ENCODE data around the gene TMEM209.
"Not testable (repeated sequence)": the region's sequence is repeated elsewhere in the genome, so short reads cannot be mapped to it uniquely, and the experiment has no call there.

TMEM209 gene

DNA sequence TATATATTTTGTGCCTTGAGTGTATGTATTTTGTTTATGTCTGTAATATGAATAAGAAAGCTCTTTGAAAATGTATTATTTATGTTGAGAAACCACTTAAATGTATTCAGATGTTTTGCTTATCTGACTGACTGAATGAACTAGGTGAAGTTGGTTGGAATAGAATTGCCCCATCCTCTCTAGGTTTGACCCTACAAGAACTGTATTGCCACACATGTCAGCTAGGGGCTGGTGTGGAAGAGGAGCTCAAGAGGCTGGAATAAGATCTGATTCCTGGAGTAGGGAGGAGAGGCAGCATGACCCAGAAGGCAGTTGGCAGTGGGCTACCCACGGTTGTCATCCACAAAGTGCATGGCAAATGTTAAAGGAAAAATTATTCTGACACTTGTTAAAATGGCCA, 11.5 kb upstream of the TMEM209 start:
- no peak for DNase-seq

DNA sequence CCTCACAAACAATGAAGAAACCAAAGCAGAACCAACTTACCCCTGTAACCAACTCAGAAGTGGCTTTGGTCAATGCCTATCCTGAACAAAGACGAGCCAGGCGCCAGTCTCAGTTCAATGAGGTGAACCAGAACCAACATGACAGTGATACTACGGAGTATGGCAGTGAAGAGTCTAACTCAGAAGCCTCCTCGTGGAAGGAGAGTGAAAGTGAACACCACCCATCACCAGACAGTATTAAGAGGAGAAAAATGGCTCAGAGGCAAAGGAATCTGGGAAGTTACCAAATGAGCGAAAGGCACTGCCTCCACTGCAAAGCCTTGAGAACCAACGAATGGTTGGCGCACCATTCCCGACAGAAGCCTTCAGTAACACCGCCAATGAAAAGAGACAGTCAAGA, 10.8 kb upstream of the TMEM209 start:
- DNase-seq = no peak

DNA sequence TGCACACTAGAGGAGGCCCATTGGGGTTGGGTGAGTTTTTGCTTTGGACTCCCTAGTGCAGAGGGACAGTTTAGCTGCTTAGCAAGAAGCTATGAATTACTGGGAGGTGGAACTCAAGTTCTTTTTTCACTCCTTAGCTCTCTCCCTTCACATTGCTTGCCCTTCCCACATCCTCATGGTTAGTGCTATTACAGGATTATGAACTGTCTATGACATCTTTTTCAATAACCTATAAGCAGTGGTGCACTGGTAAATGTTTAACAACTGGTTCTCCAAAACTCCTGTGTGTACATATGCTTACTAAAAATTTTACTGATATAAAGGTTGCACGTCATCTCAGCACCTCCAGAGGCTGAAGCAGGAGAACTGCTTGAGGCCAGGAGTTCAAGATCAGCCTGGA, 8.6 kb upstream of the TMEM209 start:
- no peak for DNase-seq

DNA sequence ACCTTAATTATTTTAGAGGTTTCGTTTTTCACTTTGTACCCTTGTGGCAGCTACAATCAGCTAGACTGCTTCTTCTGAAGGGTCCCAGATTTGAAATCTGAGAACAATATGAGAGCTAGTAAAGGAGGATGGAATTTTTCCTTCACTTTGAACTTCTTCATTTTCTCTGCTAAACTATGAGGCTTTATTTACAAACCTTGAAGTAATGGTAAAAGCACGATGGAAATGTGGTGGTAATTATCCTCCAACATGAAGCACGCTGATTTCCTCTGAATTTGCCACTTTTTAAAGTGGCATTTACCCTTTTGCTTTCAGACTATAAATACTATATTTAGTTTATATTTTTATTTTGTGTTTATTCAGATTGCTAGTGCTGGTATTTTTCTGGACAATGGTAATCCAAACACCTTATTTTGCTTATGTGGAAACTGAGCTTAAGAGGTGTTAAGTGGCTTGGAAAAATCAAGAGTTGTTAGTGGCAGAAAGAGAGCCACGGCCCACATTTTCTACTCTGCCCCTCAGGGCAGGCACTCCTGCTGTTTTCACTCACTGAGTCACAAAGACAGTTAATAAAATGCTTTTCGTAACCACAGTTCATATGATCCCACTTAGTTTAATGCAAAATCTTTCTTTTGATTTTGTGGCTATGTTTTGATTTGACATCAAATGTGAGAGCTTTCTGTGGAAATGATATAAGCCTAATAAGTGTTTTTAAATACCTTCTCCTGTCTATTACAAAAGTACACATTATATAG, 5.2 kb upstream of the TMEM209 start:
- no peak for DNase-seq

DNA sequence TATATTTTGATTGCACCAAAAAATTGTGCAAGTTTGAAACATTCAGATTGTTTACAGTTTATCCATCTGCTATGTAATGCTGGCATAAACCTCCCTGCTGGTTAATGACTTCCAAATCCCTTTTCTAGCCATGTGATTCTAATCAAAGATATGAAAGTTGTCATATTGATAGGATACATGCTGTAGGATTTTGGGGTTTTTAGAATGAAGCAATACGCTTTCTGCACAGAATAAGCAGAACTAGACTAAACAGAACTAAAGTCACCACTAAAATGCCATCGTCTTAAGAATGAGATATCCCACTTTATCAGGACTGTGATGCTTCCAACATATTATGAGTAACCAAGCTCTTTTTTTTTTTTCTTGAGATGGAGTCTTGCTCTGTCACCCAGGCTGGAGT, 3.3 kb upstream of the TMEM209 start:
- no peak for DNase-seq

DNA sequence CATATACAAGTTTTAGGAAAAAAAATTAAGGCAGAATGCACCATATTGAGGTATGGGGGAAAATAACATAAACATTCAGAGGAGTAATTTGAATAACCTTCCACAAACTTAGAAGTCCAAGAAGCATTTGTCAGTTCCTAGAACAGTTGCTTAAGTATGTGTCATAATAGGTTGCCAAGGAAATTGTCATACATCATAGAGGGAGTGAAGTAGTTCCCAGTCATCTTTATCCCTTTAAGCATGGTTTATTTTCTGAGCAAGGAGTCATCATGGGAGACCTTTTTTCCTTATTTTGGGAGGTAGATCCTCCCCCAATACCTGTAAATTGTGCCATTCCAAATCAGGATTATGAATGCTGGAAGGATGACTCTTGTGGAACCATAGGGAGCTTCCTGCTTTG, 2.4 kb upstream of the TMEM209 start, which contains the start of gene SSMEM1:
Gene SSMEM1 (plus strand): TSS at position 219 of the 400 bp plus-strand sequence. CDS start 51 bp downstream, at position 270.
- no peak for DNase-seq

DNA sequence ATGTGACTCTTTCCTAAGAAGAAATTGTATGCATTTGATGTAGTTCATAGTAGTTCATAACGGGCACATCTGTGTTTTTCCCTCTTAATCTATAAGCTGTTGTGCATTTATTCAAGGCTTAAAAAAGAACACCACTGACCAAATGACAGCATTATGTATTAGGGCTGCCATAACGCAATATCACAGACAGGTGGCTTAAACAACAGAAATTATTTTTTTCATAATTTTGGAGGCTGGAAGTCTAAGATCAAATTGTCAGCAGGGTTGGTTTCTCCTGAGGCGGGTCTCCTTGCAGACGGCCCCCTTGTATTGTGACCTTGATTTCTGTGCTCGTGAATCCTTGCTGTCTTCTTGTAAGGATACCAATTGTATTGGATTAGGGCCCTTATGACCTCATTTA, 1.8 kb upstream of the TMEM209 start:
- DNase-seq = no peak

DNA sequence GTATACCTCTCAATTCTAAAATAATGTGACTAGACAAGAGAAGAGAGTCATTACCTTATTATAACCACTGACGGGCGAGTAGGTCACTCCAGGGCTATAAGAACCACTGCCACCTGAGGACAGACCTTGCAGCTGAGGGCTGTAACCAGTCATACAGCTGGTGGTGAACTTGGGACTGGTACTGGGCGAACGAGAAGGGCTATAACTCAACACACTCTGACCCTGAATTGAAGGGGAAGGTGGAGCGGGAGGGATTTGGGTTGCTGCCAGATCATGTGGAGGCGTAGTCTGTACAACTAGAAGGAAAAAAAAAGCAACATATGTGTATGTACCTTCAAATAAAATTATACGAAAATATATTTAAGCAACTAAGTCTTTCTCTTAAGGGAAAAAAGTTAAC, 3.4 kb downstream of the TMEM209 start:
- DNase-seq = no peak

DNA sequence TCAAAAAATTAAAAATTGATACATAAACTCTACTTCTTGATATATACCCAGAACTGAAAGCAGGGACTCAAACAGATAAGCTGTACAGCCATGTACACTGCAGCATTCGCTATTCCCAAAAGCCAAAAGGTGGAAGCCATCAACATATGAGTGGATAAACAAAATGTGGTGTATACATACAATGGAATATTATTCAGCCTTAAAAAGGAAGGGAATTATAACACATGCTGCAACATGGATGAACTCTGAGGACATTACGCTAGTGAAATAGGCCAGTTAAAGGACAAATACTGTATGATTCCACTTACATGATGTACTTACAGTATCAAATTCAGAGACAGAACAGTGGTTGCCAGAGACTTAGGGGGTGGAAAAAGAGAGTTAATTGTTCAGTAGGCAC, 8.1 kb downstream of the TMEM209 start:
- DNase-seq = no peak

DNA sequence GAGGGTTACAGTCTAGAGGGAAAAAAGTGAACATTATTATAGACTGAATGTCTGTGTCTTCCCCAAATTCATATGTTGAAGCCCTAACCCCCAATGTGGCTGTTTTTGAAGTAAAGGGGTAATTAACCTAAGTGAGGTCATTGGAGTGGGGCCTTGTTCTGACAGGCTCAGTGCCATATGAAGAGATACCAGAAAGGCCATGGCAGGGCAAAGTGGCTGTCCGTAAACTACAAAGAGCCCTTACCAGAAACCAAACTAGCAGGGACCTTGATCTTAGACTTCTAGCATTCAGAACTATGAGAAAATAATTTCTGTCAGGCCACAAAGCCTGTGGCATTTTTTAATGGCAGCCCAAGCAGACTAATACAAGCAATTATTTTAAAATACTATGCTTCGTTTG, 8.7 kb downstream of the TMEM209 start:
- no peak for DNase-seq

DNA sequence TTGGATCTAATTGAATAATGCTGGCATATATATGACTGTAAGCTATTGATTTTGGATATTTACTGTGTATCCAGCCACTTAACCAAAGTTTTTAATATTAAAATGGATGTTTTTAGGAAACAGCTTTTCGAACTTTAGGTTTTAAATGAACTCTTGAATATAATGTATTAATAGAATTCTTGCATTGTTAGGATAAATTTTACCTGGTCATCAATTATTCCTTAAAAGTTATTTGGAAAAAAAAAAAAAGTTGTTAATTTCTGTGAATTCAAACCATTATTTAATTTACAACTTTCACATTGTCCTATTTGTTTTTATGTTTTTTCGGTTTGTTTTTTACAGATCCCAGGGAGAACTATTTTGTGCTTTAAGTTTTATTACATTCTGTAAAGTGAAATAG, 9.8 kb downstream of the TMEM209 start:
- DNase-seq = no peak

DNA sequence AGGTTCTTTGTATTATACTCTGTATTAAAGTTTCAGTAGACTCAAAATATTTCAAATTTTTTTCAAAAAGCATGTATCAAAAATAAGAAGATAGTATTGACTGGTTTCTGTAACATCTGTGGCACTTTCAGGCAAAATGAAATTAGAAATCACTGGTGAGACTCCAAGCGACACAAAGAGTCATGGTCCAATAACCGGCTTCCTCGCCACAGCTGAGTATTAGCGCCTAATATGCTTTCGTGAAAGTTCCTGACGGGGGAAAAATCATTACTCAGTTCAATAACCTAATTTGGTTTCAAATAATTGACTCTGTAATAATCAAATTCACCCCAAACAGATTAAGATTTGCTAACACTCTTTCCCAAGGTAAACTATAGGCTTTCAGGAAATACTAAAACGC, 13.4 kb downstream of the TMEM209 start:
- DNase-seq = no peak

DNA sequence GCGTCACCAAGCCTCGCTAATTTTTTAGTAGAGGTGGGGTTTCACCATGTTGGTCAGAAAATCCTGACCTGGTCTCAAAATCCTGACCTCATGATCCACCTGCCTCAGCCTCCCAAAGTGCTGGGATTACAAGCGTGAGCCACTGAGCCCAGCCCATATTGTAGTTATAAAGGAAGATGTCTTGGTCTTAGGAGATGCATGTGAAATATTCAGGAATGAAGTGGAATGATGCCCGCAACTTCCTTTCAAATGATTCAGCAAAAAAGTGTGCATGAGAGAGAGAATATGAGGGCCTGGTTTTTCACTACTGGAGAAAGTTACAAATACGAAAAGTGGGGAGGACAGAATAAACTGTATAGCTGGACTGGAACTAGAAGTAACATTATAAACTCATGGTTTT, 15.9 kb downstream of the TMEM209 start:
- no peak for DNase-seq

DNA sequence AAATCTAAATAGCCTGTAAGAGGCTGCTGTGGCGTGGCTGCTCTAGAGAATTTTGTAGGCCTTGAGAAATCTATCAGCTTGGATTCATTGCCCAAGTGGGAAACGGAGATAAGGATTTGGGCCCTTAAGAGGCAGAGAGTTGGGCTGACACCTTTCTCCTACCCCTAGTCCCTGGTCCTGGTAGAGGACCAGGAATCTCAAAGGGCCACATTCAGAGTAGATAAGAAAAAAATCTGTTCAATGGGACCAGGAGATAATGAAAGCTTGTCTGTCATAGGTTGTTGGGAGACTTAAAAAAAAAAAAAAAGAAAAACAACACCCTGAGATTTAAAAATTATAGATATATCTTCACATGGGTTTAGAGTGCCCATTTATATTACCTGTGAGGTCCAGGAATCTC, 17.8 kb downstream of the TMEM209 start:
- DNase-seq = no peak

DNA sequence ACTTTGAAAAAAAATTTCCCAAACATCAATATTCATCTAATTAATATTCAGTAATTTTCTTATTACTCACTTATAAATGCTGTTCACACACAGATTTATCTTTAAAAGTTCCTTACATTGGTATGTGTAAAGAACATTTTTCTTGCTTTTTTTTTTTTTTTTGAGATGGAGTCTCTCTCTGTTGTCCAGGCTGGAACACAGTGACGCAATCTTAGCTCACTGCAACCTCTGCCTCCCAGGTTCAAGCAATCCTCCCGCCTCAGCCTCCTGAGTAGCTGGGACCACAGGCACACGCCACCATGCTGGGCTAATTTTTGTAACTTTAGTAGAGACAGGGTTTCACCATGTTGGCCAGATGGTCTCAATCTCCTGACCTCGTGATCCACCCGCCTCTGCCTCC, 20.9 kb downstream of the TMEM209 start:
- not testable (repeated sequence) for DNase-seq

DNA sequence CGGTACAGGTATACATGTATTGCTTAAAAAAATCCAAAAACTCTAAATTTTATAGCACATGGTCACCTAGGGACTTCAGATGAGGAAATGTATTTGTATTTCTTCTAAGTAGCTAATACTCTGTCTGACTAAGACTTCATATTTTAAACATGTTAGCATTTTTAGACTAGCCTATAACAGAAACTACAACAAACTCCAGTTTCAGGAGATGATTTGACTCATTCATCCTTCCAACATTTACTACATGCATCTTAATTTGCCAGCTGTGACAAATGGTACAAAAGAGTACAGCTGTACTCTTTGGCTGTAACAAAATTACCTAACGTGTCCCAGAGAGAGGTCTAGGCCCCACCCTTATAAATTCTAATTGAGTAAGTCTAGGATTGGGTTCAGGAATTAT, 22.2 kb downstream of the TMEM209 start:
- no peak for DNase-seq

DNA sequence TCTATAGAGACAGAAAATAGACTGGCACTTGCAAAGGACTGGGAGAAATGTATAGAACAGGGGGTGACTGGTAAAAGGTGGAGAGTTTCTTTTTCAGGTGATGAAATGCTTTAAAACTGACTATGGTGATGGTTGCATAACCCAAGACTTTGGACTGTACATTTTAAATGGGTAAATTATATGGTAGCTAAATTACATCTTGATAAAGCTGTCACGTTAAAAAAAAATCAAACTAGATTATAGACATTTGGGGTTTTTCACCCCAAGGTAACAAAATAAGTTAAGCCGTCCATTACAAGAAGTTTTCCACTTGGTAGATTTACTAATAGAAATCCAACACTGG, 24.0 kb downstream of the TMEM209 start:
- no peak for DNase-seq

DNA sequence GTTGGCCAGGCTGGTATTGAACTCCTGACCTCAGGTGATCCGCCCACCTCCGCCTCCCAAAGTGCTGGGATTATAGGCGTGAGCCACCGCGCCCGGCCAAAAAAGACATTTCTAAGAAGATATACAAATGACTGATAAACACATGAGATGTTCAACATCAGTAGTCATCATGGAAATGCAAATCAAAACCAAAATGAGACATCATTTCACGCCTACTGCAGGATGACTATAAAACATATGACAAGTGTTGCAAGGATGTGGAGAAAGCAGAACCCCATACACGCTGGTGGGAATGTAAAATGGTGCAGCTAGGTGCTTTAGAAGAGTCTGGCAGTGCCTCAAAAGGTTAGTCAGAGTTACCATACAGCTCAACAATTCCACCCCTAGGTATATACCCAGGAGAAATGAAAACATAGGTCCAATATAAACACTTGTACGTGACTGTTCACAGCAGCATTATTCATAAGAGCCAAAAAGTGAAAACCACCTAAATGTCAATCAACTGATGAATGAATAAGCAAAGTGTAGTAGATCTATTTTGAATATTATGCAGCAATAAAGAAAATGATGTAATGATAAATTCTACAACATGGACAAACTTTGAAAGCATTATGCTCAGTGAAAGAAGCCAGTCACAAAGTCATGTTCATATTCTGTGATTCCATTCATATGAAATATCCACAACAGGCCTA, 24.5 kb downstream of the TMEM209 start:
- no peak for DNase-seq

DNA sequence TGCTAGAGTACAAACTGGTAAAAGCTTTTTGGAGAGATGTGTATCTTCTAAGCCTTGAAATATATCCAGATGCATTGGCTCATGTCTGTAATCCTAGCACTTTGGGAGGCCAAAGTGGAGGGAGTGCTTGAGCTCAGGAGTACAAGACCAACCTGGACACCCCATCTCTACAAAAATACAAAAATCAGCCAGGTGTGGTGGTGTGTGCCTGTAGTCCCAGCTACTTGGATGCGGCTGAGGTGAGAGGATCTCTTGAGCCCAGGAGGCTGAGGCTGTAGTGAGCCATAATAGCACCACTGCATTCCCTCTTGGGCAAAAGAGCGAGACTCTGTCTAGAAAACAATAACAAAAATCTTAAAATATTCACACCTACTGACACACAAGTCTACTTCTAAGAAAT, 25.6 kb downstream of the TMEM209 start:
- DNase-seq = no peak

DNA sequence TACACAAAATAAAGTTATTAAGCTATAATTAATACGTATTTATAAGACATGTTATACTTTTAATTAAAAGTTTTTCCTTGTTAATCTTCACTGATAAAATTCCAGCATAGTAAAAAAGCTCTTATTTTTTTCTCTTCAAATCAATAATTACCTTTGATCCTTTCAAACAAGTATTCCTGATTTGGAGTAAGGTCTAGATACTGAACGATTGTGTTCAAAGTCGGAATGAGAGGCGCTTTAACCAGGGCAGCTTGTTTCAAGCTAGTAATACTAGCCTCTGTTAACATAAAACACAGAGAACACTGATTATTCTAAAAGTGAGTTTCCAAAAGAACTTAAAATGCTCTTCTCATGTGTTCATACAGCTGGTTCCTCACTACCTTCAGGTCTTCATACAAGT, 27.0 kb downstream of the TMEM209 start:
- DNase-seq = no peak

DNA sequence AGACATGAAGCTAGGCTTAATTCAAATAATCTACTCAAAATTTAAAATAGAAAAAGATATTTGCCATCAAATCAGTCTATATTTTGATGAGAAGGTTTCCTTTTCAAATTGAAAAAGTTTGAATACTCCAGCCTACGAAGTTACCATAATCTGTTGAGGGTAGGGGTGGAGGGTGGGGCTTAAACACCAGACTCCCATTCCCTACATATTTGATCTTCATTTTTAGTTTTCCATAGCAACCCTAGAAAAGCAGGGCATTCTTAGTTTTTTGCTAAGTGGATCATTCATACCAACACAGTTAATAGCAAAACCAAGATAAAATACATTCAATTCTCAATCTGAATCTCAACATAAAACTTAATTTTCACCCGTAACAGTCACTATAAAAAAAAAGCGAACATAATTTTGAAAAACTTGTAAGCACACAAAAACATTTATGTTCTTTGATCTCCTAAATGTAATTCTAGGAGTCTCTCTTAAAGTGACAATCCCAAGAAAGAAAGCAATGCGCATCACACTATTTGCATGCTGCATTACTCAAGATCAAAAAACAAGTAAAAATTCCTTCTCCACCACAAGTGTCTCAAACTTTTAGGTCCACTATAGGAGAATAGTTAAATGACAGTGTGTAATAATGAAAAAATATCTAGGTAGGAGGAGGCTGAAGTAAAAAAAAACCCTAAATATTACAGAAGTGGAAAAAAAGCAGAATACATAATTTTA, 30.8 kb downstream of the TMEM209 start:
- DNase-seq = no peak

DNA sequence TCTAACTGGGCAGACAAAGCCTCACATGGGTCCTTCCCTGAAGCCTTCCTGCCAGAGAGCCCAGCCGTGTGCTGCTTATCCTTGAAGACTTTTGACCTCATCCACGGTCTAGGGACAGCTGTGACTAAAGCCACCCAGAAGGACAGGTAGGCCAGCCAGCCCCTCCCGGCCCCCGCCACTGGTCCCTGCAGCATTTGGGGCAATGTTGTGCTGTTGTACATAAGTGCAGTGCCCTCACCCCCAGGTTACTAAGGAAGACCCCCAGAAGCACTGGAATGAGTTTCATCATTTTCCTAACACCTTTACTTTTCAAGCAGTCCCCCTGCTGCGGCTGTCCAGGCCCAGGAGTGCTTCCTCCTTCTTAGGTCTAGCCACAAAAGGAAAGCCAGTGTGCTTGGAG, 43.0 kb downstream of the TMEM209 start:
- DNase-seq = no peak

DNA sequence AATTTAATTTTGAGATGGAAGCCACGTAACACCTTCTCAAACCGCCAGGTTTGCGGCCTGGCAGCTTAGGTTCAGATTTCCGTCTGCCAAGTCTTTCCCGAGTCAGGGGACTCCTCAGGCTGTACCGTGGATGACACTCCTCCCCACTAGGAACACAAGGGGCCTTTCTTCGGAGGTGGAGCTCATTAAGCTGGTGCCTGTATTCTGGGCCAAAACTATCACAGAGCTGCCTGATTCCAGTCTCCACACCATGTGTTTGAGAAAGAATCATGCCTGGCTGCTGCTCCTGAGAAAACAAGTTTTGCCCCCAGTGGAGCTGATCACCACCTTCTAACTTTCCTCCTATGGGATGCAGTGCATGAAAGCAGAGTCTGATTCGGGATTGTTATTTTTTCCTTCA, 44.8 kb downstream of the TMEM209 start:
- no peak for DNase-seq

DNA sequence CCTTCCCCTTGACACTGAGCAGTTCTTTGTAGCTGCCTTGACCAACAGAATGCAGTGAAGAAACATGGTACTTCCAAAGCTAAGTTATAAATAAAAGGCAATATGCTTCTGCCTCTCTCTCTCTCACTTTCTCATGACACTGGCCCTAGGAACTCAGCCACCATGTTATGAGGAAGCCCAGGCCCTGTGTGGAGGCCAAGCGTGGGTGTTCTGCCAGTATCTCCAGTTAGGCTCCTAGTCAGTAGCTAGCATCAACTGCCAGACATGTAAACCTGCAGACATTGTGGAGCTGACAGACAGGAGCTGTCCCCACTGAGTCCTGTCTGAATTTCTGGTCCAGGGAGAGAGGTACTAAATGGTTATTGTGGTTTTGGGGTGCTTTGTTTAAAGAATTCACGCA, 45.2 kb downstream of the TMEM209 start:
- DNase-seq = no peak
